HEK293 (cell line): Measurements from ENCODE around the gene S100A1.
"Not testable (repeated sequence)": the region's sequence is repeated elsewhere in the genome, so short reads cannot be mapped to it uniquely, and the experiment has no call there.

ENCODE experiments used
- CTCF ChIA-PET: fragments of 350-600 bp; formaldehyde crosslinking; extraction: SDS; loops from one replicate; lab custom pipeline; 2021; ENCODE audit warnings: antibody characterized with exemption; lab: Yijun Ruan, JAX
- POLR2A ChIA-PET: fragments of 300-600 bp; formaldehyde crosslinking; extraction: SDS; loops from one replicate; lab custom pipeline; 2020; ENCODE audit warnings: antibody characterized with exemption, inconsistent platforms; lab: Yijun Ruan, JAX
- H3K27ac ChIP-seq: fragments of 200-500 bp; sonication (Bioruptor generic); 2 replicates; pipeline ENCODE4 v1.5.1; 2014; ENCODE audit warnings: low read depth, low read length, control low read depth, inconsistent platforms; ENCODE audit errors: extremely low read depth
- H3K36me3 ChIP-seq, 2 experiments: fragments of 200-500 bp in 1 of 2; sonication (Bioruptor generic) in 1 of 2; 1 replicate in 1 of 2; 2 replicates in 1 of 2; pipeline ENCODE4 v1.5.1; 2014 to 2017; ENCODE audit warnings: inconsistent platforms in 2 of 2, low read length in 2 of 2; ENCODE audit not compliant: control insufficient read depth in 2 of 2, insufficient read depth in 1 of 2
- H3K4me1 ChIP-seq: fragments of 200-500 bp; sonication (Bioruptor generic); 2 replicates; pipeline ENCODE4 v1.5.1; 2014; ENCODE audit warnings: mild to moderate bottlenecking, low read length, inconsistent platforms; ENCODE audit not compliant: control insufficient read depth, insufficient read depth
- H3K4me3 ChIP-seq: 2 replicates; pipeline ENCODE4 v1.5.1; 2011; ENCODE audit warnings: low read depth, mild to moderate bottlenecking, control low read depth, low read length, moderate library complexity
- H3K9me3 ChIP-seq: fragments of 200-500 bp; sonication (Bioruptor generic); 2 replicates; pipeline ENCODE4 v1.5.1; 2014; ENCODE audit warnings: low read depth, low read length, inconsistent platforms; ENCODE audit not compliant: control insufficient read depth, insufficient read depth
- BCL11A ChIP-seq: fragments of 450-650 bp; formaldehyde crosslinking; IDR thresholded peaks from 2 replicates; pipeline ENCODE4 v1.5.1; 2016; ENCODE audit warnings: low read depth, missing biosample characterization, missing genetic modification characterization
- BCL11B ChIP-seq: fragments of 450-650 bp; formaldehyde crosslinking; IDR thresholded peaks from 2 replicates; pipeline ENCODE4 v1.5.1; 2016; ENCODE audit warnings: low read depth, missing biosample characterization, missing genetic modification characterization
- GLIS1 ChIP-seq: fragments of 450-650 bp; formaldehyde crosslinking; IDR thresholded peaks from 2 replicates; pipeline ENCODE4 v1.5.1; 2016; ENCODE audit warnings: missing biosample characterization, missing genetic modification characterization
- KLF8 ChIP-seq: fragments of 450-650 bp; formaldehyde crosslinking; IDR thresholded peaks from 2 replicates; pipeline ENCODE4 v1.5.1; 2016; ENCODE audit warnings: missing biosample characterization, missing genetic modification characterization
- PRDM10 ChIP-seq: fragments of 450-650 bp; formaldehyde crosslinking; IDR thresholded peaks from 2 replicates; pipeline ENCODE4 v1.5.1; 2016; ENCODE audit warnings: missing biosample characterization, missing genetic modification characterization
- REPIN1 ChIP-seq: fragments of 450-650 bp; formaldehyde crosslinking; IDR thresholded peaks from 2 replicates; pipeline ENCODE4 v1.5.1; 2017; ENCODE audit warnings: missing biosample characterization, missing genetic modification characterization, low read depth
- YY1 ChIP-seq: fragments of 450-650 bp; formaldehyde crosslinking; IDR thresholded peaks from 2 replicates; pipeline ENCODE4 v1.5.1; 2018; ENCODE audit warnings: missing biosample characterization, missing genetic modification characterization
- ZBTB11 ChIP-seq: fragments of 450-650 bp; formaldehyde crosslinking; conservative IDR thresholded peaks from 2 replicates; pipeline ENCODE4 v1.5.1; 2016; ENCODE audit warnings: low read depth, missing biosample characterization, missing genetic modification characterization
- ZBTB20 ChIP-seq: fragments of 450-650 bp; formaldehyde crosslinking; IDR thresholded peaks from 2 replicates; pipeline ENCODE4 v1.5.1; 2016; ENCODE audit warnings: missing biosample characterization, missing genetic modification characterization
- ZFHX2 ChIP-seq: fragments of 450-650 bp; formaldehyde crosslinking; conservative IDR thresholded peaks from 2 replicates; pipeline ENCODE4 v1.5.1; 2016; ENCODE audit warnings: missing biosample characterization, missing genetic modification characterization
- ZNF132 ChIP-seq: fragments of 450-650 bp; formaldehyde crosslinking; IDR thresholded peaks from 2 replicates; pipeline ENCODE4 v1.5.1; 2017; ENCODE audit warnings: missing biosample characterization, missing genetic modification characterization, borderline replicate concordance
- ZNF184 ChIP-seq: fragments of 450-650 bp; IDR thresholded peaks from 2 replicates; pipeline ENCODE4 v1.5.1; 2018; ENCODE audit warnings: missing biosample characterization, mild to moderate bottlenecking, missing genetic modification characterization
- ZNF335 ChIP-seq: fragments of 450-650 bp; formaldehyde crosslinking; conservative IDR thresholded peaks from 2 replicates; pipeline ENCODE4 v1.5.1; 2016; ENCODE audit warnings: missing biosample characterization, missing genetic modification characterization
- ZNF350 ChIP-seq: fragments of 450-650 bp; formaldehyde crosslinking; IDR thresholded peaks from 2 replicates; pipeline ENCODE4 v1.5.0; 2017; ENCODE audit warnings: missing biosample characterization, mild to moderate bottlenecking, missing genetic modification characterization
- ZNF362 ChIP-seq: fragments of 450-650 bp; formaldehyde crosslinking; IDR thresholded peaks from 2 replicates; pipeline ENCODE4 v1.5.1; 2016; ENCODE audit warnings: missing biosample characterization, missing genetic modification characterization
- ZNF423 ChIP-seq: fragments of 450-650 bp; formaldehyde crosslinking; IDR thresholded peaks from 2 replicates; pipeline ENCODE4 v1.5.1; 2016; ENCODE audit warnings: missing biosample characterization, missing genetic modification characterization
- ZNF449 ChIP-seq: fragments of 450-650 bp; formaldehyde crosslinking; IDR thresholded peaks from 2 replicates; pipeline ENCODE4 v1.5.1; 2017; ENCODE audit warnings: missing biosample characterization, mild to moderate bottlenecking, missing genetic modification characterization, moderate library complexity
- ZNF580 ChIP-seq: fragments of 450-650 bp; formaldehyde crosslinking; IDR thresholded peaks from 2 replicates; pipeline ENCODE4 v1.5.1; 2016; ENCODE audit warnings: missing biosample characterization, missing genetic modification characterization
- ZSCAN30 ChIP-seq: fragments of 450-650 bp; IDR thresholded peaks from 2 replicates; pipeline ENCODE4 v1.5.1; 2018; ENCODE audit warnings: missing biosample characterization, mild to moderate bottlenecking, missing genetic modification characterization, moderate library complexity
- ZSCAN5A ChIP-seq: fragments of 450-650 bp; formaldehyde crosslinking; IDR thresholded peaks from 2 replicates; pipeline ENCODE4 v1.5.1; 2016; ENCODE audit warnings: missing biosample characterization, missing genetic modification characterization

The S100A1 gene

GRCh38 chr1:153670859-153671627 is 42.8 kb downstream of the S100A1 start, which contains the start of gene ILF2 (continued):
- TF ChIP-seq ZBTB20 (tag by site-specific recombination) (peak; percentile 58; the same call in 1 of the 2 replicates), ZSCAN5A (peak; percentile 56; the same call in 1 of the 2 replicates), ZNF350 (tag by site-specific recombination) (no peak), ZNF132 (tag by site-specific recombination) (no peak)

- peaks cover 28 to 35% of the 10 kb centered on the region in 2 experiments for H3K36me3 ChIP-seq
- H3K9me3 ChIP-seq, H3K4me1 ChIP-seq: not testable (repeated sequence)
- H3K4me3 ChIP-seq = peak overlapping the region; percentile 57
- POLR2A ChIA-PET = interaction anchor here (0.6 to 2.1 kb wide), 11 partner anchors 12 to 319 kb away, joined by 3 to 12 read pairs (median 3); partner anchors contain the start of genes CHTOP, CREB3L4, GATAD2B and INTS3
- H3K27ac ChIP-seq = peak overlapping the region; percentile 51
- CTCF ChIA-PET = interaction anchor here (0.6 to 1.6 kb wide), 11 partner anchors 11 to 599 kb away, joined by 3 to 11 read pairs (median 3); partner anchors contain the start of gene RAB13
- TF ChIP-seq ZNF335 (tag by site-specific recombination) (peak; percentile 90), ZNF449 (tag by site-specific recombination) (0 out of 2 replicates have a peak, but pooled peaks have one; percentile 8), KLF8 (tag by site-specific recombination) (0 out of 2 replicates have a peak, but pooled peaks have one; percentile 14), BCL11B (tag by site-specific recombination) (0 out of 2 replicates have a peak, but pooled peaks have one; percentile 59), REPIN1 (tag by site-specific recombination) (0 out of 2 replicates have a peak, but pooled peaks have one; percentile 24), ZNF362 (tag by site-specific recombination) (peak; percentile 89), ZNF423 (tag by site-specific recombination) (0 out of 2 replicates have a peak, but pooled peaks have one; percentile 12), ZBTB20 (tag by site-specific recombination) (0 out of 2 replicates have a peak, but pooled peaks have one; percentile 8), GLIS1 (tag by site-specific recombination) (peak; percentile 71; the same call in 1 of the 2 replicates), ZBTB11 (tag by site-specific recombination) (0 out of 2 replicates have a peak, but pooled peaks have one; percentile 17), PRDM10 (peak; percentile 61; the same call in 1 of the 2 replicates), ZNF184 (tag by site-specific recombination) (0 out of 2 replicates have a peak, but pooled peaks have one; percentile 37), ZSCAN30 (tag by site-specific recombination) (0 out of 2 replicates have a peak, but pooled peaks have one; percentile 13), BCL11A (tag by site-specific recombination) (peak; percentile 39; the same call in 1 of the 2 replicates), ZFHX2 (tag by site-specific recombination) (0 out of 2 replicates have a peak, but pooled peaks have one; percentile 17), ZNF580 (tag by site-specific recombination) (peak; percentile 79), YY1 (tag by site-specific recombination) (peak; percentile 48)
Observed at GRCh38 chr1:153671628-153672353, 43.6 kb downstream of the S100A1 start.
